Keratinocyte (primary cell): ENCODE measurements around the gene FAM53A.

Experiments
- EZH2 ChIP-seq: IDR thresholded peaks from one replicate; pipeline ENCODE4 v1.6.1; 2012; ENCODE audit warnings: inconsistent platforms, mild to moderate bottlenecking, low read length, moderate library complexity
- TF ChIP-seq, protein P1 (sequence below), 3 experiments: IDR thresholded peaks in 1 of 3; conservative IDR thresholded peaks in 1 of 3; optimal IDR thresholded peaks in 1 of 3; 2 replicates in 2 of 3; 3 replicates in 1 of 3; pipeline versions ENCODE3 to v1.5.1; 2011; ENCODE audit warnings: low read length in 3 of 3, mild to moderate bottlenecking in 3 of 3, moderate library complexity in 2 of 3, control low read depth in 1 of 3, inconsistent platforms in 1 of 3; ENCODE audit not compliant: insufficient read depth in 2 of 3; ENCODE audit errors: extremely low read depth in 1 of 3

- TF ChIP-seq, protein P1, sequence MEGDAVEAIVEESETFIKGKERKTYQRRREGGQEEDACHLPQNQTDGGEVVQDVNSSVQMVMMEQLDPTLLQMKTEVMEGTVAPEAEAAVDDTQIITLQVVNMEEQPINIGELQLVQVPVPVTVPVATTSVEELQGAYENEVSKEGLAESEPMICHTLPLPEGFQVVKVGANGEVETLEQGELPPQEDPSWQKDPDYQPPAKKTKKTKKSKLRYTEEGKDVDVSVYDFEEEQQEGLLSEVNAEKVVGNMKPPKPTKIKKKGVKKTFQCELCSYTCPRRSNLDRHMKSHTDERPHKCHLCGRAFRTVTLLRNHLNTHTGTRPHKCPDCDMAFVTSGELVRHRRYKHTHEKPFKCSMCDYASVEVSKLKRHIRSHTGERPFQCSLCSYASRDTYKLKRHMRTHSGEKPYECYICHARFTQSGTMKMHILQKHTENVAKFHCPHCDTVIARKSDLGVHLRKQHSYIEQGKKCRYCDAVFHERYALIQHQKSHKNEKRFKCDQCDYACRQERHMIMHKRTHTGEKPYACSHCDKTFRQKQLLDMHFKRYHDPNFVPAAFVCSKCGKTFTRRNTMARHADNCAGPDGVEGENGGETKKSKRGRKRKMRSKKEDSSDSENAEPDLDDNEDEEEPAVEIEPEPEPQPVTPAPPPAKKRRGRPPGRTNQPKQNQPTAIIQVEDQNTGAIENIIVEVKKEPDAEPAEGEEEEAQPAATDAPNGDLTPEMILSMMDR (optimal IDR thresholded peaks at IDR 0.05 in 1 of 3, IDR thresholded peaks at IDR 0.05 in 1 of 3, conservative IDR thresholded peaks at IDR 0.05 in 1 of 3; ENCODE audit: extremely low read depth in 1 of 3, insufficient read depth in 2 of 3, low read length in 3 of 3): no peak
- TF ChIP-seq EZH2: no peak
Observed at GRCh38 chr4:1716065-1716945, 32.2 kb upstream of the FAM53A start.
